BJ (cell line): ENCODE results near the gene RIBC2. TPM values are rescaled to one million over a fixed set of nuclear protein-coding genes. Genes with fewer than 3 reads are reported as not detected.

Source experiments
- CTCF ChIA-PET: fragments of 350-600 bp; formaldehyde crosslinking; extraction: SDS; loops from one replicate; lab custom pipeline; 2021; ENCODE audit warnings: antibody characterized with exemption, inconsistent platforms; lab: Yijun Ruan, JAX
- POLR2A ChIA-PET: fragments of 300-600 bp; sonication (Branson Sonifier 250); formaldehyde crosslinking; extraction: SDS; loops from one replicate; lab custom pipeline; 2021; ENCODE audit warnings: antibody characterized with exemption; lab: Charles Lee
- DNase-seq: peaks from one replicate; pipeline ENCODE4 v3.0.0-alpha.2; 2011; ENCODE audit warnings: low read depth
- H3K27me3 ChIP-seq: 2 replicates; pipeline ENCODE4 v1.6.0; 2011; ENCODE audit warnings: low read length; ENCODE audit not compliant: control insufficient read depth, insufficient read depth
- H3K36me3 ChIP-seq: 2 replicates; pipeline ENCODE4 v1.5.1; 2011; ENCODE audit warnings: low read length; ENCODE audit not compliant: control insufficient read depth, insufficient read depth
- H3K4me3 ChIP-seq: 2 replicates; pipeline ENCODE4 v1.5.1; 2011; ENCODE audit warnings: low read depth, mild to moderate bottlenecking, control low read depth, low read length
- CTCF ChIP-seq: IDR thresholded peaks from 2 replicates; pipeline ENCODE4 v1.5.1; 2011; ENCODE audit warnings: low read depth, mild to moderate bottlenecking, control low read depth, inconsistent platforms, low read length, moderate library complexity; ENCODE audit not compliant: insufficient read depth
- polyA plus RNA-seq: library from polyadenylated mRNA; depleted of rRNA; stranded (reverse); fragments of >200 nt; gene quantifications from 2 replicates; pipeline ENCODE4 v1.2.3, GENCODE V29; 2011; rRNA removed

The RIBC2 gene
- polyA plus RNA-seq, 1 experiment, result 0.58 TPM

GRCh38 chr22:45477366-45478107 lies 64.0 kb downstream of the RIBC2 start:
- ChIA-PET CTCF (interaction anchor here (1.0 to 1.4 kb wide), 4 partner anchors 9 to 75 kb away, joined by 5 to 9 read pairs (median 6); no protein-coding TSS in a partner anchor), POLR2A (interaction anchor here (0.5 to 1.2 kb wide), 2 partner anchors 23 to 205 kb away, joined by 4 to 5 read pairs; no protein-coding TSS in a partner anchor)
- TF ChIP-seq CTCF, result no peak
- DNase-seq, result no peak
- no peaks in the 10 kb centered on the region for H3K27me3 ChIP-seq
- no peaks in the 10 kb centered on the region for H3K36me3 ChIP-seq
- no peak overlapping the region for H3K4me3 ChIP-seq

- POLR2A ChIA-PET, result interaction anchor here (0.5 to 1.2 kb wide), 2 partner anchors 23 to 204 kb away, joined by 4 to 5 read pairs; no protein-coding TSS in a partner anchor
- CTCF ChIA-PET, result interaction anchor here (1.0 to 1.3 kb wide), 2 partner anchors 10 to 24 kb away, joined by 5 to 7 read pairs; no protein-coding TSS in a partner anchor
- Histone ChIP-seq H3K4me3 (no peak overlapping the region), H3K27me3 (no peaks in the 10 kb centered on the region), H3K36me3 (no peaks in the 10 kb centered on the region)
- peak; percentile 99 for DNase-seq
- no peak for TF ChIP-seq CTCF
Observed at GRCh38 chr22:45478108-45478771, 64.7 kb downstream of the RIBC2 start.

GRCh38 chr22:45480717-45481116 lies 67.2 kb downstream of the RIBC2 start:
- ChIA-PET CTCF (no interaction called here), POLR2A (no interaction called here)
- DNase-seq, result no peak

GRCh38 chr22:45481661-45482060 lies 68.2 kb downstream of the RIBC2 start:
- ChIA-PET POLR2A (no interaction called here), CTCF (interaction anchor here (0.6 to 1.1 kb wide), 2 partner anchors 11 kb away, joined by 3 read pairs; no protein-coding TSS in a partner anchor)
- DNase-seq, result no peak
- Histone ChIP-seq H3K27me3 (no peaks in the 10 kb centered on the region), H3K4me3 (no peak overlapping the region), H3K36me3 (no peaks in the 10 kb centered on the region)
- no peak for TF ChIP-seq CTCF

More at GRCh38 chr22:45480717-45481116, 67.2 kb downstream of the RIBC2 start:
- H3K4me3 ChIP-seq, result no peak overlapping the region
- H3K27me3 ChIP-seq, result no peaks in the 10 kb centered on the region
- no peak for TF ChIP-seq CTCF
- H3K36me3 ChIP-seq, result no peaks in the 10 kb centered on the region

Other genes with a start within 250 kb of the RIBC2 start
- gene NUP50, start 249.8 kb upstream of the RIBC2 start, polyA plus RNA-seq, result 11.0 and 12.4 TPM in 2 replicates
- gene KIAA0930, start 172.8 kb upstream of the RIBC2 start, polyA plus RNA-seq, result 44.0 and 64.0 TPM in 2 replicates
- gene UPK3A, start 128.7 kb upstream of the RIBC2 start, polyA plus RNA-seq, result not detected in 2 replicates
- gene FAM118A, start 103.8 kb upstream of the RIBC2 start, polyA plus RNA-seq, result 17.6 and 18.8 TPM in 2 replicates
- gene SMC1B, start 94 bp upstream of the RIBC2 start, polyA plus RNA-seq, result not detected in 2 replicates
- gene FBLN1, start 89.2 kb downstream of the RIBC2 start, polyA plus RNA-seq, result 681 and 1,033 TPM in 2 replicates